HCT116 (cell line): ENCODE data around the gene HOXD13. TPM values are rescaled to one million over a fixed set of nuclear protein-coding genes. Genes with fewer than 3 reads are reported as not detected.
A peak's percentile ranks its signal among the peaks of the same experiment; 100 is the strongest.

Experiments
- ATAC-seq: fragments of 200-7000 bp; cut with Tn5 transposase; 2 replicates; pipeline ENCODE4 v1.9.1; 2020; ENCODE audit warnings: mild to moderate bottlenecking, moderate library complexity
- BruUV-seq: library from RNA; stranded (reverse); fragments of 400-500 nt; replicated peaks from 2 replicates; lab custom pipeline; 2021; lab: Mats Ljungman, UMichigan
- CTCF ChIA-PET: fragments of 300-600 bp; sonication (Branson Sonifier 250); formaldehyde crosslinking; loops from one replicate; lab custom pipeline; 2021; ENCODE audit warnings: antibody characterized with exemption; lab: Charles Lee
- POLR2A ChIA-PET: fragments of 300-600, 350-600 bp; sonication (Branson Sonifier 250); formaldehyde crosslinking; loops from one replicate; lab custom pipeline; 2021; ENCODE audit warnings: antibody characterized with exemption; lab: Charles Lee
- RAD21 ChIA-PET, 2 experiments: fragments of 300-600 bp; sonication (Branson Sonifier 250); formaldehyde crosslinking; loops; one replicate each; lab custom pipeline; 2023; ENCODE audit warnings: low total read pairs in 2 of 2; ENCODE audit not compliant: uncharacterized antibody in 2 of 2, unreplicated experiment in 2 of 2, low non-redundant PET in 1 of 2; lab: Charles Lee
- DNase-seq: peaks from one replicate; pipeline ENCODE4 v3.0.0-alpha.2; 2010; ENCODE audit warnings: low read depth, low spot score
- H2AFZ ChIP-seq: fragments of 200-600 bp; shearing (Covaris generic), sonication (generic); 2 replicates; pipeline ENCODE4 v1.6.1; 2017; ENCODE audit warnings: low read depth, mixed run types, mixed read lengths, antibody characterized with exemption, low read length; ENCODE audit not compliant: poor library complexity, severe bottlenecking
- H3K27ac ChIP-seq: 2 replicates; pipeline ENCODE4 v1.5.1; 2012; ENCODE audit warnings: low read depth, low read length
- H3K27me3 ChIP-seq: fragments of 200-600 bp; sonication (generic); 2 replicates; pipeline ENCODE4 v1.6.1; 2016; ENCODE audit warnings: mixed run types, low read length, mixed read lengths; ENCODE audit not compliant: insufficient read depth
- H3K36me3 ChIP-seq, 2 experiments: fragments of 200-500 bp in 1 of 2; fragments of 200-600 bp in 1 of 2; sonication (Bioruptor generic) in 1 of 2; sonication (generic) in 1 of 2; 2 replicates each; pipeline versions ENCODE4 v1.5.1 to v1.6.1; 2014 to 2016; ENCODE audit warnings: low read length in 2 of 2, inconsistent platforms in 1 of 2, mixed read lengths in 1 of 2, mixed run types in 1 of 2; ENCODE audit not compliant: insufficient read depth in 2 of 2, control insufficient read depth in 1 of 2
- H3K4me1 ChIP-seq, 2 experiments: fragments of 200-600 bp in 1 of 2; sonication (generic) in 1 of 2; 2 replicates each; pipeline versions ENCODE4 v1.5.1 to v1.6.1; 2012 to 2017; ENCODE audit warnings: low read length in 2 of 2, inconsistent platforms in 1 of 2, mild to moderate bottlenecking in 1 of 2, mixed read lengths in 1 of 2, mixed run types in 1 of 2, moderate library complexity in 1 of 2; ENCODE audit not compliant: insufficient read depth in 2 of 2, control insufficient read depth in 1 of 2
- H3K4me2 ChIP-seq: fragments of 200-600 bp; sonication (generic); 2 replicates; pipeline ENCODE4 v1.6.1; 2017; ENCODE audit warnings: mixed run types, low read length, mixed read lengths
- H3K4me3 ChIP-seq, 2 experiments: fragments of 200-600 bp in 1 of 2; sonication (generic) in 1 of 2; replicated peaks in 1 of 2; 2 replicates each; pipeline ENCODE4 v1.5.1; 2011 to 2016; ENCODE audit warnings: low read length in 2 of 2, control low read depth in 1 of 2, low read depth in 1 of 2, mild to moderate bottlenecking in 1 of 2, mixed read lengths in 1 of 2, mixed run types in 1 of 2
- H3K79me2 ChIP-seq: fragments of 200-600 bp; sonication (generic); 2 replicates; pipeline ENCODE4 v1.6.1; 2017; ENCODE audit warnings: mild to moderate bottlenecking, mixed run types, low read length, moderate library complexity, mixed read lengths; ENCODE audit not compliant: insufficient read depth
- H3K9ac ChIP-seq: fragments of 200-600 bp; sonication (generic); 2 replicates; pipeline ENCODE4 v1.6.1; 2016; ENCODE audit warnings: low read length, mixed read lengths
- H3K9me2 ChIP-seq: fragments of 200-600 bp; sonication (generic), shearing (Covaris generic); 2 replicates; pipeline ENCODE4 v1.6.1; 2017; ENCODE audit warnings: mixed run types, mild to moderate bottlenecking, moderate library complexity; ENCODE audit not compliant: insufficient read depth
- H3K9me3 ChIP-seq, 2 experiments: fragments of 200-500 bp in 1 of 2; fragments of 200-600 bp in 1 of 2; sonication (Bioruptor generic) in 1 of 2; sonication (generic) in 1 of 2; 2 replicates each; pipeline ENCODE4 v1.6.1; 2014 to 2017; ENCODE audit warnings: low read length in 2 of 2, mixed read lengths in 2 of 2, inconsistent platforms in 1 of 2, low read depth in 1 of 2, mild to moderate bottlenecking in 1 of 2, mixed run types in 1 of 2, moderate library complexity in 1 of 2; ENCODE audit not compliant: control insufficient read depth in 1 of 2, insufficient read depth in 1 of 2
- H4K20me1 ChIP-seq: fragments of 200-600 bp; sonication (generic), shearing (Covaris generic); 2 replicates; pipeline ENCODE4 v1.6.1; 2017; ENCODE audit warnings: mixed run types, mild to moderate bottlenecking, moderate library complexity; ENCODE audit not compliant: insufficient read depth
- JUND ChIP-seq: IDR thresholded peaks from 2 replicates; pipeline ENCODE4 v1.6.1; 2012
- SIN3A ChIP-seq: IDR thresholded peaks from 2 replicates; pipeline ENCODE4 v1.6.1; 2012; ENCODE audit warnings: low read depth
- ZNF274 ChIP-seq: fragments of 200-500 bp; sonication (Bioruptor generic); IDR thresholded peaks from 2 replicates; pipeline ENCODE4 v1.6.1; 2014; ENCODE audit warnings: mild to moderate bottlenecking, low read depth, low read length, inconsistent platforms
- intact Hi-C: fragments of 100-400 bp; cut with micrococcal nuclease; formaldehyde crosslinking; loops from 2 replicates; pipeline ENCODE4 v1.10.0; 2022
- total RNA-seq: library from RNA; stranded (reverse); gene quantifications from one replicate; pipeline ENCODE4 v1.2.1, GENCODE V29; 2021; ENCODE audit not compliant: unreplicated experiment
- TF ChIP-seq, protein P1 (sequence below), 3 experiments: fragments of 200-600 bp in 1 of 3; sonication (generic) in 1 of 3; IDR thresholded peaks in 2 of 3; conservative IDR thresholded peaks in 1 of 3; 2 replicates each; pipeline ENCODE4 v1.5.1; 2012 to 2017; ENCODE audit warnings: low read depth in 2 of 3, low read length in 2 of 3, antibody characterized with exemption in 1 of 3, borderline replicate concordance in 1 of 3, control low read depth in 1 of 3, mild to moderate bottlenecking in 1 of 3, mixed read lengths in 1 of 3, mixed run types in 1 of 3, moderate library complexity in 1 of 3; ENCODE audit not compliant: insufficient read depth in 1 of 3

HOXD13 gene
- total RNA-seq, 1 experiment from 2014 or later, result not detected

DNA sequence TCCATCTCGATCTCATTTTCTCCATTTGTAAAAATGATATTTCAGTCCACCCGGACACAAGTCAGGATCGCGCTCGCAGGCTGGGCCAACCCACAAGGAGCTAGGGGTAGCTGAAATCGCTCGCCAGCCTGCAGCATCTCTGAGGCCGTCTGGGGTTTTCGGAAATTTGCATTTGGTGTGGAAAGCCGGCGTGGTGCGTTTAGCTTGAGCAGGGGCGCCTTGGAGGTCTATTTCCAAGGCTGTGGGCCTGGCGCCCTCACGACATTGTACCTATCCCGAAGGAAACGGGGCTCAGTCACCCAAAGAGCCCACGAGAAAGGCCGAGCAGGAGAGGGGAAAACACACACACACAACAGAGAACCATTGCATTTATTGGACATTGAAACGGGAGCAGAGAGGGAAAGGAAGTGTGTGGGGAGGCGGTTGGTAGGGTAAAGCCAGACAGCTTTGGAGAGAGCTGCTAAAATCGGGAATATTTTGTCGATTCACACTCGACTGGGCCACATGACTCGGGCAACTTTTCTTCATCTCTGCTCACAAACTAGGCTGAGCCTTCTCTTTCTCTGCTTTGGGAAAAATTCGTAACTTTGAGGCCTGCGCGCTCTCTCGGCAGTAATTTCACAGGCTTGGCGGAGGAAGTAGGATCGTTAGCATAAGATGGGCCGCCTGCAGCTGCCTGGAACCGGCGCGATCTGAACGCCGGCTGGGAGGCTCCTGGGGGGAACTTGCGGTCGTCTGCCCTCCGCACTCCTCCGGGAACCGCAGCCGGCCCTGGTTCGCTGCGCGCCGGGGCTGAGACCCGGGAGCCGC is 35.9 kb downstream of the HOXD13 start:
- no peaks in the 10 kb centered on the region for H3K79me2 ChIP-seq
- ChIA-PET RAD21 (no interaction called here), CTCF (interaction anchor here (1.0 to 3.9 kb wide), 10 partner anchors 318 to 1020 kb away, joined by 3 to 36 read pairs (median 16); no protein-coding TSS in a partner anchor), POLR2A (interaction anchor here (0.7 to 1.9 kb wide), 5 partner anchors 40 to 1034 kb away, joined by 3 to 5 read pairs (median 4); no protein-coding TSS in a partner anchor)
- ATAC-seq, result no peak
- H3K9ac ChIP-seq, result no peak overlapping the region
- H3K36me3 ChIP-seq, result no peaks in the 10 kb centered on the region
- H3K4me1 ChIP-seq, result peaks cover 6 to 17% of the 10 kb centered on the region in 2 experiments; a peak in 3 of 4 replicates
- H3K27me3 ChIP-seq, result no peaks in the 10 kb centered on the region
- intact Hi-C loops, result loop anchor here (5.0 kb wide), 3 partner anchors 704 to 1629 kb away; no protein-coding TSS in a partner anchor
- H2AFZ ChIP-seq, result no peak overlapping the region
- no peaks in the 10 kb centered on the region for H4K20me1 ChIP-seq
- H3K4me2 ChIP-seq, result peak overlapping the region; percentile 84; the same call in 1 of the 2 replicates
- H3K27ac ChIP-seq, result no peak overlapping the region
- BruUV-seq, result no TSS peak
- no peaks in the 10 kb centered on the region for H3K9me3 ChIP-seq
- TF ChIP-seq ZNF274 (no peak), JUND (no peak), SIN3A (no peak)
- TF ChIP-seq, protein P1, sequence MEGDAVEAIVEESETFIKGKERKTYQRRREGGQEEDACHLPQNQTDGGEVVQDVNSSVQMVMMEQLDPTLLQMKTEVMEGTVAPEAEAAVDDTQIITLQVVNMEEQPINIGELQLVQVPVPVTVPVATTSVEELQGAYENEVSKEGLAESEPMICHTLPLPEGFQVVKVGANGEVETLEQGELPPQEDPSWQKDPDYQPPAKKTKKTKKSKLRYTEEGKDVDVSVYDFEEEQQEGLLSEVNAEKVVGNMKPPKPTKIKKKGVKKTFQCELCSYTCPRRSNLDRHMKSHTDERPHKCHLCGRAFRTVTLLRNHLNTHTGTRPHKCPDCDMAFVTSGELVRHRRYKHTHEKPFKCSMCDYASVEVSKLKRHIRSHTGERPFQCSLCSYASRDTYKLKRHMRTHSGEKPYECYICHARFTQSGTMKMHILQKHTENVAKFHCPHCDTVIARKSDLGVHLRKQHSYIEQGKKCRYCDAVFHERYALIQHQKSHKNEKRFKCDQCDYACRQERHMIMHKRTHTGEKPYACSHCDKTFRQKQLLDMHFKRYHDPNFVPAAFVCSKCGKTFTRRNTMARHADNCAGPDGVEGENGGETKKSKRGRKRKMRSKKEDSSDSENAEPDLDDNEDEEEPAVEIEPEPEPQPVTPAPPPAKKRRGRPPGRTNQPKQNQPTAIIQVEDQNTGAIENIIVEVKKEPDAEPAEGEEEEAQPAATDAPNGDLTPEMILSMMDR (IDR thresholded peaks at IDR 0.05 in 2 of 3, conservative IDR thresholded peaks at IDR 0.05 in 1 of 3; ENCODE audit: borderline replicate concordance in 1 of 3, insufficient read depth in 1 of 3, low read depth in 2 of 3, low read length in 2 of 3), result no peak
- no peaks in the 10 kb centered on the region for H3K9me2 ChIP-seq
- no peak overlapping the region for H3K4me3 ChIP-seq
- no peak for DNase-seq
